HL-60 (cell line): ENCODE measurements around the gene CALN1.

Experiments
- GABPA ChIP-seq: IDR thresholded peaks from 2 replicates; pipeline ENCODE4 v1.6.1; 2012; ENCODE audit warnings: low read depth
- POLR2AphosphoS5 ChIP-seq: IDR thresholded peaks from 2 replicates; pipeline ENCODE4 v1.6.1; 2012; ENCODE audit warnings: low read depth
- SPI1 ChIP-seq: IDR thresholded peaks from 2 replicates; pipeline ENCODE4 v1.6.1; 2012; ENCODE audit warnings: low read depth, mild to moderate bottlenecking, borderline replicate concordance
- TF ChIP-seq, protein P1 (sequence below): IDR thresholded peaks from one replicate; pipeline ENCODE4 v1.5.1; 2011; ENCODE audit warnings: low read length, control low read depth, inconsistent platforms; ENCODE audit not compliant: insufficient read depth

DNA sequence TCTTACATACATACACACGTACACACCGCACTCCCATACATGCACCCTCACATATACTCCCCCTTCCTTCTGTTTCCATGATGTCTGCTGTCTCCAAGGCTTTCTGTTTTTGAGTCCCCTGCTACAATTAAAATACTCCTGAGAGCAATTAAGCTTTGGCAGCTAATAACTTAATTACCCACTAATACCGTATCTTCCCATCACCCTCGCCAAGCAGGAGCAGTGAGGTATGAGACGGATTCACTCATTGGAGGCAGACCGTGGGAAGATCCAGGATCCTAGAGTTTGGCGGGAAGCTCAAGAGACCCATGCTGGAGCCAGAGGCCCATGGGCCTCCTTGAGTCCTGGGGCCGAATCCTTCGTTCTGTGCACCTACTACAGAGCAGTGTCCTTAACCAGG, 1.7 kb upstream of the CALN1 start:
- TF ChIP-seq, protein P1, sequence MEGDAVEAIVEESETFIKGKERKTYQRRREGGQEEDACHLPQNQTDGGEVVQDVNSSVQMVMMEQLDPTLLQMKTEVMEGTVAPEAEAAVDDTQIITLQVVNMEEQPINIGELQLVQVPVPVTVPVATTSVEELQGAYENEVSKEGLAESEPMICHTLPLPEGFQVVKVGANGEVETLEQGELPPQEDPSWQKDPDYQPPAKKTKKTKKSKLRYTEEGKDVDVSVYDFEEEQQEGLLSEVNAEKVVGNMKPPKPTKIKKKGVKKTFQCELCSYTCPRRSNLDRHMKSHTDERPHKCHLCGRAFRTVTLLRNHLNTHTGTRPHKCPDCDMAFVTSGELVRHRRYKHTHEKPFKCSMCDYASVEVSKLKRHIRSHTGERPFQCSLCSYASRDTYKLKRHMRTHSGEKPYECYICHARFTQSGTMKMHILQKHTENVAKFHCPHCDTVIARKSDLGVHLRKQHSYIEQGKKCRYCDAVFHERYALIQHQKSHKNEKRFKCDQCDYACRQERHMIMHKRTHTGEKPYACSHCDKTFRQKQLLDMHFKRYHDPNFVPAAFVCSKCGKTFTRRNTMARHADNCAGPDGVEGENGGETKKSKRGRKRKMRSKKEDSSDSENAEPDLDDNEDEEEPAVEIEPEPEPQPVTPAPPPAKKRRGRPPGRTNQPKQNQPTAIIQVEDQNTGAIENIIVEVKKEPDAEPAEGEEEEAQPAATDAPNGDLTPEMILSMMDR, result no peak
- no peak for TF ChIP-seq POLR2AphosphoS5
- TF ChIP-seq GABPA, result no peak
- TF ChIP-seq SPI1, result no peak
